GM12865 (cell line): ENCODE data around the gene EDARADD.

Experiments
- DNase-seq: peaks from one replicate; pipeline ENCODE4 v3.0.0; 2010; ENCODE audit warnings: low read depth
- H3K4me3 ChIP-seq: 2 replicates; pipeline ENCODE4 v1.5.1; 2011; ENCODE audit warnings: mild to moderate bottlenecking, low read depth, low read length, control low read depth
- CTCF ChIP-seq: IDR thresholded peaks from 2 replicates; pipeline ENCODE4 v1.5.1; 2011; ENCODE audit warnings: low read length, control low read depth, low read depth, inconsistent platforms; ENCODE audit not compliant: insufficient read depth; ENCODE audit errors: missing control alignments

EDARADD gene

DNA sequence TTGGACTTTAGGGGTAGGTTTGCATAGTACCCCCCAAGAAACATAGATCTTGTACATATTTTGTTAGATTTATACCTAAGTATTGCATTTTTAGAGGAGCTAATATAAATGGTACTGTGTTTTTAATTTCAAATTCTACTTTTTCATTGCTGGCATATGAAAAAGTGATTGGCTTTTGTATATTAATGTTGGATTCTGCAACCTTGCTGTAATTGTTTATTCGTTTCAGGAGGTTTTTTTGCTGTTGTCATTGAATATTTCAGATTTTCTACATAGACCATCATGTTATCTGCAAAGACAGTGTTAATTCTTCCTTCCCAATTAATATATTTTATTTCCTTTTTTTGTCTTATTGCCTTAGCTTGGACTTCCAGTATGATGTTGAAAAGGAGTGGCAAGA is 23.0 kb upstream of the EDARADD start:
- no peak for TF ChIP-seq CTCF
- no peak overlapping the region for H3K4me3 ChIP-seq

DNA sequence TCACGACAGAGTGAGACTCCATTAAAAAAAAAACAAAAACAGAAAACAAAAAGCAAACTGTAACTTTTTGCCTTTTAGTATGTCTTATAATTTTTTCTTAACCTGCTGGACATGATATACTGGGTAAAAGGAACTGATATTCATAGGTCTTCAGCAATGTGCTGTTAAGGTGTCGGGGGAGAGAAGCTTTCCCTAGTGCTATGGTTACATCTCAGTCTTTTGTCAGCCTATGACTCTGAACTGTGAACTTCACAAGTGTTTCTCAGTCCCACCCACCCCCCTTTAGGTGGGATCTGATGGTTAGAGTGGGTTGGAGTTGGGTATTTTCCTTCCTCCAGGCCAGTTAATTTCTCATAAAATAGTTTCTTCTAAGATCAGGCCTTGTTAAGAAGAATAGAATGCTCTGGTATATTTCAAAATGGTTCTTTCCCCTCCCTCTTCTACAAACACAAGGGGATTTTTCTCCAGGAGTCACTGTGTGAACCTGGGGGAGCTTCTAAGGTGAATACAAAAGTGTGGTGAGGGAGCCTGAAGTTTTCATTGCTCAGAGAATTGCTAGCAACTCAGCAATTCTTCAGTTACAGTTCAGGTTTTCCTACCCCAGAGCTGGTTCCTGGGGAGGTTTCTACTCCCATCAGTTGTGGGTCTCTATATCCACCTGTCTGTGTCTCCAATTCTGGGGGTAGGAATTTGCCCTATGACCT is 16.1 kb upstream of the EDARADD start:
- no peak for TF ChIP-seq CTCF
- no peak overlapping the region for H3K4me3 ChIP-seq
- no peak for DNase-seq

More for the DNA sequence above, 23.0 kb upstream of the EDARADD start:
- no peak for DNase-seq

- H3K4me3 ChIP-seq, result no peak overlapping the region
- TF ChIP-seq CTCF, result no peak
- no peak for DNase-seq
Measured at GRCh38 chr1:236381565-236382158, 12.4 kb upstream of the EDARADD start.

- no peak overlapping the region for H3K4me3 ChIP-seq
- TF ChIP-seq CTCF, result no peak
- DNase-seq, result no peak
Measured at GRCh38 chr1:236388332-236388731, 5.8 kb upstream of the EDARADD start.

GRCh38 chr1:236389253-236389652 is 4.8 kb upstream of the EDARADD start:
- no peak overlapping the region for H3K4me3 ChIP-seq
- DNase-seq, result no peak
- TF ChIP-seq CTCF, result no peak

DNA sequence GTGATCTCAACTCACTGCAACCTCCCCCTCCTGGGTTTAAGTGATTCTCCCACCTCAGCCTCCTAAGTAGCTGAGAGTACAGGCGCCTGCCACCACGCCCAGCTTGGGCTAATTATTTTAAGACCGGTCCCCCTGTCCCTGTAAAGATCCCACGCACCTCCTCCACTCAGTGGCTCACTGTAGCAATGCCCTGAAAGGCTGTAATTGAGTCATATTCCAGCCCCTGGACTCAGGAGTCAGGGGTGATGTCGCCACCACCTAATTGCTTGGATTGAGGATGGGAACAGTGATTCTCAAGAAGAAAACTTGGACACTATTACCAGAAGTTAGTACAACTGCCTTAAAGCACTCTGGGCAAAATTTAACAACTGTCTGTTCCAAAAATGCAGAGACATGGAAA is 3.1 kb upstream of the EDARADD start:
- no peak overlapping the region for H3K4me3 ChIP-seq
- no peak for TF ChIP-seq CTCF
- no peak for DNase-seq

- no peak overlapping the region for H3K4me3 ChIP-seq
- TF ChIP-seq CTCF, result no peak
- no peak for DNase-seq
Measured at GRCh38 chr1:236392182-236392581, 1.9 kb upstream of the EDARADD start.
